WI38 (cell line): ENCODE results near the gene DDX42.

ENCODE experiments used
- H3K4me3 ChIP-seq: 2 replicates; pipeline ENCODE4 v1.5.1; 2011; ENCODE audit warnings: low read depth, mild to moderate bottlenecking, control low read depth, low read length
- CTCF ChIP-seq: IDR thresholded peaks from 2 replicates; pipeline ENCODE4 v1.5.1; 2012; ENCODE audit warnings: low read depth, mild to moderate bottlenecking, control low read depth, low read length

The DDX42 gene

GRCh38 chr17:63774141-63774968 lies at the start of gene DDX42:
Gene DDX42, plus strand, starts transcription at chr17:63774170. Its CDS starts 12,880 bp downstream, at chr17:63787050.
- TF ChIP-seq CTCF: no peak
- H3K4me3 ChIP-seq: peak within 1 kb of the TSS; percentile 95

GRCh38 chr17:63735691-63736090 lies 38.3 kb upstream of the DDX42 start:
- TF ChIP-seq CTCF: no peak
- no peak overlapping the region for H3K4me3 ChIP-seq

GRCh38 chr17:63740464-63741142 lies 33.4 kb upstream of the DDX42 start:
- TF ChIP-seq CTCF: no peak
- peak overlapping the region; percentile 93 for H3K4me3 ChIP-seq

- H3K4me3 ChIP-seq: peak overlapping the region; percentile 93
- TF ChIP-seq CTCF: no peak
These were observed 32.9 kb upstream of the DDX42 start for GRCh38 chr17:63741143-63741407.

- peak within 1 kb of the TSS; percentile 93 for H3K4me3 ChIP-seq
- no peak for TF ChIP-seq CTCF
These were observed 32.4 kb upstream of the DDX42 start, which contains the start of gene STRADA for GRCh38 chr17:63741408-63742173. Gene STRADA, minus strand, starts transcription at chr17:63741799. Its CDS starts 13,430 bp downstream, at chr17:63728369.

- no peak overlapping the region for H3K4me3 ChIP-seq
- no peak for TF ChIP-seq CTCF
These were observed 22.2 kb upstream of the DDX42 start for GRCh38 chr17:63751806-63752205.

- no peak for TF ChIP-seq CTCF
- H3K4me3 ChIP-seq: no peak overlapping the region
These were observed 21.3 kb upstream of the DDX42 start for GRCh38 chr17:63752707-63753106.
